ENCODE measurements around the gene RNPC3. TPM values are rescaled to one million over a fixed set of nuclear protein-coding genes. Genes with fewer than 3 reads are reported as not detected.

The RNPC3 gene
- total and polyA plus RNA-seq, 2 of the 8 experiments (the other 6 are each of a cell fraction or from before 2014, with no cell fraction given): 10.9 to 12.8 TPM

GRCh38 chr1:103496014-103496635 lies 29.4 kb upstream of the RNPC3 start:
- Histone ChIP-seq H3K27ac (ENCODE audit: low read depth, low read length) (no peak overlapping the region), H2BK120ac (replicated peaks; ENCODE audit: low read depth, low read length) (no peak overlapping the region), H4K8ac (ENCODE audit: extremely low read depth, insufficient read depth, low read length) (no peak overlapping the region), H3K14ac (ENCODE audit: insufficient read length) (no peak overlapping the region), H3K4me2 (ENCODE audit: insufficient read depth in 1 of 2, low read depth in 2 of 2, low read length in 2 of 2) (no peak overlapping the region), H2BK5ac (ENCODE audit: low read depth, low read length) (no peak overlapping the region), H4K5ac (ENCODE audit: insufficient read length, low read depth, low read length) (no peak overlapping the region), H3K36me3 (ENCODE audit: control insufficient read depth in 2 of 4, insufficient read depth in 4 of 4, low read length in 3 of 4) (no peaks in the 10 kb centered on the region), H3K9ac (replicated peaks in 1 of 4; ENCODE audit: extremely low read depth in 1 of 4, low read depth in 3 of 4, low read length in 3 of 4) (no peak overlapping the region), H2AFZ (ENCODE audit: low read length) (no peak overlapping the region), H4K91ac (replicated peaks; ENCODE audit: insufficient read length, low read length) (no peak overlapping the region), H3K27me3 (replicated peaks in 1 of 4; ENCODE audit: control insufficient read depth in 3 of 4, extremely low read depth in 1 of 4, insufficient read depth in 3 of 4, low read length in 3 of 4) (no peaks in the 10 kb centered on the region), H2AK5ac (ENCODE audit: low read depth, low read length) (no peak overlapping the region), H3K9me3 (ENCODE audit: insufficient read depth in 2 of 2, low read depth in 1 of 2, low read length in 1 of 2) (no peaks in the 10 kb centered on the region), H3K23ac (ENCODE audit: insufficient read length) (no peak overlapping the region), H3K4ac (replicated peaks; ENCODE audit: insufficient read length, low read depth, low read length) (no peak overlapping the region), H3K79me1 (ENCODE audit: low read depth, low read length) (no peaks in the 10 kb centered on the region), H3K4me1 (replicated peaks in 1 of 4; ENCODE audit: control insufficient read depth in 3 of 4, insufficient read depth in 4 of 4, low read length in 3 of 4) (no peaks in the 10 kb centered on the region), H3K56ac (replicated peaks; ENCODE audit: insufficient read length, low read depth, low read length) (no peak overlapping the region), H4K20me1 (replicated peaks in 1 of 2; ENCODE audit: control insufficient read depth in 1 of 2, insufficient read depth in 2 of 2, low read length in 2 of 2) (no peaks in the 10 kb centered on the region), H3K18ac (ENCODE audit: extremely low read depth, low read length) (no peak overlapping the region), H2BK12ac (ENCODE audit: low read depth, low read length) (no peak overlapping the region), H3K23me2 (ENCODE audit: low read depth, low read length) (no peaks in the 10 kb centered on the region), H2BK15ac (ENCODE audit: low read length) (no peak overlapping the region), H3K4me3 (ENCODE audit: extremely low read depth in 1 of 4, insufficient read depth in 2 of 4, low read depth in 3 of 4, low read length in 4 of 4) (no peak overlapping the region), H3K79me2 (ENCODE audit: control insufficient read depth in 1 of 2, insufficient read depth in 2 of 2, low read length in 2 of 2) (no peaks in the 10 kb centered on the region), H2BK20ac (ENCODE audit: low read length) (no peak overlapping the region)
- POLR2A ChIA-PET (ENCODE audit: partially characterized antibody): no interaction called here
- TF ChIP-seq JUND (IDR thresholded peaks at IDR 0.05; ENCODE audit: low read length) (no peak), GTF2F1 (IDR thresholded peaks at IDR 0.05; ENCODE audit: borderline replicate concordance, low read depth, low read length) (no peak), RNF2 (IDR thresholded peaks at IDR 0.05; ENCODE audit: borderline replicate concordance, low read depth, low read length, missing control alignments, poor library complexity, severe bottlenecking) (no peak), ASH2L (IDR thresholded peaks at IDR 0.05; ENCODE audit: low read length) (no peak)
- DNase-seq (ENCODE audit: low read depth in 1 of 2, low spot score in 2 of 2) (no peak), FAIRE-seq (no peak)
- WGBS, 2 experiments (ENCODE audit: extremely low coverage in 1 of 2, insufficient coverage in 1 of 2, insufficient read length in 1 of 2, insufficient replicate concordance in 2 of 2, low coverage in 1 of 2, low lambda C conversion rate in 2 of 2, missing lambda C conversion rate in 1 of 2): 80% methylated on average over 2 of the region's 2 CpGs; no CpG with 5 or more reads in 1 of the 2 experiments
- CTCF ChIA-PET (ENCODE audit: partially characterized antibody): no interaction called here

Measured in H1 (cell line).